Measurements from ENCODE around the gene SMC1B.
A peak's percentile ranks its signal among the peaks of the same experiment; 100 is the strongest.
"Not testable (repeated sequence)": the region's sequence is repeated elsewhere in the genome, so short reads cannot be mapped to it uniquely, and the experiment has no call there.

SMC1B gene

GRCh38 chr22:45357490-45357889 is 55.9 kb downstream of the SMC1B start:
- Mint-ChIP-seq H3K27ac (no peak overlapping the region), H3K27me3 (no peaks in the 10 kb centered on the region), H3K4me3 (no peak overlapping the region), H3K36me3 (ENCODE audit: low read depth) (no peaks in the 10 kb centered on the region), H3K9me3 (no peaks in the 10 kb centered on the region), H3K4me1 (ENCODE audit: low read depth) (peaks cover 10% of the 10 kb centered on the region)

GRCh38 chr22:45353786-45354185 is 59.6 kb downstream of the SMC1B start:
- Mint-ChIP-seq H3K27ac (no peak overlapping the region), H3K27me3 (no peaks in the 10 kb centered on the region), H3K36me3 (ENCODE audit: low read depth) (no peaks in the 10 kb centered on the region), H3K4me1 (ENCODE audit: low read depth) (peaks cover 10% of the 10 kb centered on the region), H3K9me3 (no peaks in the 10 kb centered on the region), H3K4me3 (no peak overlapping the region)

- not testable (repeated sequence) for H3K27ac Mint-ChIP-seq; H3K4me1 Mint-ChIP-seq (ENCODE audit: low read depth); H3K4me3 Mint-ChIP-seq; H3K9me3 Mint-ChIP-seq; H3K36me3 Mint-ChIP-seq (ENCODE audit: low read depth); H3K27me3 Mint-ChIP-seq
These were observed 60.6 kb downstream of the SMC1B start for GRCh38 chr22:45352757-45353156.

- H3K27me3 Mint-ChIP-seq = no peaks in the 10 kb centered on the region
- peaks cover 9% of the 10 kb centered on the region for H3K4me1 Mint-ChIP-seq (ENCODE audit: low read depth)
- H3K4me3 Mint-ChIP-seq = no peak overlapping the region
- no peaks in the 10 kb centered on the region for H3K36me3 Mint-ChIP-seq (ENCODE audit: low read depth)
- no peaks in the 10 kb centered on the region for H3K9me3 Mint-ChIP-seq
- H3K27ac Mint-ChIP-seq = no peak overlapping the region
These were observed 61.4 kb downstream of the SMC1B start for GRCh38 chr22:45351956-45352355.

- Mint-ChIP-seq H3K9me3 (no peaks in the 10 kb centered on the region), H3K36me3 (ENCODE audit: low read depth) (peaks cover 12% of the 10 kb centered on the region)
These were observed 63.5 kb downstream of the SMC1B start for GRCh38 chr22:45349916-45350315.

DNA sequence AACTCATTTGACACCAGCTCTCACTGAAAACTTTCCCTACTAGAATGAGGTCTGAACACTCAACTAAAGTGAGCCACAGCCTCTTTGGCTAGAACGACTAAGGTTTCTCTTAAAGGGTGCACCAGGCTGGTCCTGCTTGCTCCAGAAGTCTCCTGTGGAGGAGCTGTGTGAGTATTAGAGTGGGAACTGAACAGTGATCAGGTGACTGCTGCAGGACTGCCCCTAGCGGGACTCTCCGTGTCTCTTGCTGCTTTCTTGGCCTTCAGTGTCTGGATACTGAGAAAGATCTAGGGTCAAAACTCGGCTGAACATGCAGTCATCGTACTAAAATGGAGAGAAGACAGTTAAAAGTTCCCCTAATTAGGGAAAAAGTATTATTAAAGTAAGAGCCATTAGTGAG is 69.1 kb downstream of the SMC1B start:
- Mint-ChIP-seq H3K27ac (peak overlapping the region; percentile 14), H3K27me3 (no peaks in the 10 kb centered on the region), H3K9me3 (no peaks in the 10 kb centered on the region), H3K4me3 (no peak overlapping the region), H3K36me3 (ENCODE audit: low read depth) (peaks cover 40% of the 10 kb centered on the region), H3K4me1 (ENCODE audit: low read depth) (peaks cover 24% of the 10 kb centered on the region)

More at GRCh38 chr22:45349916-45350315, 63.5 kb downstream of the SMC1B start:
- H3K4me3 Mint-ChIP-seq = no peak overlapping the region
- H3K27ac Mint-ChIP-seq = no peak overlapping the region
- no peaks in the 10 kb centered on the region for H3K27me3 Mint-ChIP-seq
- peaks cover 8% of the 10 kb centered on the region for H3K4me1 Mint-ChIP-seq (ENCODE audit: low read depth)

DNA sequence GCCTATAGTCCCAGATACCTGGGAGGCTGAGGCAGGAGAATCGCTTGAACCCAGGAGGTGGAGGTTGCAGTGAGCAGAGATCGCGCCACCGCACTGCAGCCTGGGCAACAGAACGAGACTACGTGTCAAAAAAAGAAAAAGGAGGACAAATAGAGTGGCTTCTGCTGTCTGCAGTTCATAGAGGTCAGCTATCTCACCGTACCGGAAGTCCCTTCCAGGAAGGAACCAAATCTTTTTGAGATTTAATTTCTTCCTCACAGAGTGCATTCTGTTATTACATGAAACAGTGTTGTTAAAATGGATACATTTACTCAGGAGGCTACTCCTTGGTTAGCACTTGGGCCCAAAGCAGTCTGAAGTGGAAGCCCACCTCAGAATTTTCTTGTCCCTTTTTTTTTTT is 70.3 kb downstream of the SMC1B start:
- Mint-ChIP-seq H3K27me3 (no peaks in the 10 kb centered on the region), H3K4me1 (ENCODE audit: low read depth) (peaks cover 24% of the 10 kb centered on the region), H3K4me3 (no peak overlapping the region), H3K27ac (no peak overlapping the region), H3K9me3 (no peaks in the 10 kb centered on the region), H3K36me3 (ENCODE audit: low read depth) (peaks cover 43% of the 10 kb centered on the region)

DNA sequence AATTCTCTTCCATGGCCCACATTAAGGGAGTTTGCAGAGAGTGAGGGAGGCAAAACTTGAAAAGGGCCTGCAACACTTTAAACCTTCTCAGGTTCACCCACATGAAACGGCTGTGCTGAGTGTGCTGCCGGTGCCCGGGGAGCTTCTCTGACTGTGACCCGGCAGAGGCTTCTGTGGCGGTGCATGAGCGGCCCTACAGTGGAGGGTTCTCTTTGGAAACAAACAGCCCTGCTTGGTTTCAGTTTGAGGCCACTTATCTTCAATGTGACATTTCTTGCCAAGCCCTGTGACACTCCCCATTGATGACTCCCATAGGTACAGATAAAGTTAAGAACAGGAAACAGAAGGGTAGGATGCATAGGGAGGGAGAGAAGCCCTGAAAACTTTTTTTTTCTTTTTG is 71.9 kb downstream of the SMC1B start:
- Mint-ChIP-seq H3K27ac (peak overlapping the region; percentile 82), H3K36me3 (ENCODE audit: low read depth) (peaks cover 47% of the 10 kb centered on the region), H3K4me3 (peak overlapping the region; percentile 23), H3K4me1 (ENCODE audit: low read depth) (peaks cover 35% of the 10 kb centered on the region), H3K9me3 (no peaks in the 10 kb centered on the region), H3K27me3 (no peaks in the 10 kb centered on the region)

GRCh38 chr22:45340323-45340722 is 73.1 kb downstream of the SMC1B start:
- H3K27me3 Mint-ChIP-seq = no peaks in the 10 kb centered on the region
- peaks cover 52% of the 10 kb centered on the region for H3K36me3 Mint-ChIP-seq (ENCODE audit: low read depth)
- H3K9me3 Mint-ChIP-seq = no peaks in the 10 kb centered on the region
- peaks cover 39% of the 10 kb centered on the region for H3K4me1 Mint-ChIP-seq (ENCODE audit: low read depth)
- no peak overlapping the region for H3K27ac Mint-ChIP-seq
- H3K4me3 Mint-ChIP-seq = no peak overlapping the region

DNA sequence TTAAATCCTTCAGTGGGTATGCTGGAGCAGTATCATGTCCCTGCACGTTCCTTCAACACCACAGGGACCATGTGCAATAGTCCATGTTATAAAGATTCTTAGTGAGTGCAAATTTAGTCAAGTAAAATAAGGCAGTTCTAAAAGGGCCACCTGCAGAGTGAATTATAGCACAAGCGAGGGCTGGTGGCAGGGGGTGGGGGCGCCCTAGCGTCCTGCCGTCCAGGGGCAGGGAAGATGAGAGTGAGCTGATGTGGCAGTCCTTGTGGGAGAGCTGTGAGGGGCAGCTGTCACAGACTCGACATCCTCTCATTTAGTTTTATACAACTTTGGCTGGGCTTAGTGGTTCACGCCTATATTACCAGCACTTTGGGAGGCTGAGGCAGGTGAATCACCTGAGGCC is 74.6 kb downstream of the SMC1B start:
- Mint-ChIP-seq H3K36me3 (ENCODE audit: low read depth) (peaks cover 52% of the 10 kb centered on the region), H3K4me1 (ENCODE audit: low read depth) (peaks cover 33% of the 10 kb centered on the region), H3K27me3 (no peaks in the 10 kb centered on the region), H3K27ac (no peak overlapping the region), H3K4me3 (no peak overlapping the region), H3K9me3 (no peaks in the 10 kb centered on the region)

DNA sequence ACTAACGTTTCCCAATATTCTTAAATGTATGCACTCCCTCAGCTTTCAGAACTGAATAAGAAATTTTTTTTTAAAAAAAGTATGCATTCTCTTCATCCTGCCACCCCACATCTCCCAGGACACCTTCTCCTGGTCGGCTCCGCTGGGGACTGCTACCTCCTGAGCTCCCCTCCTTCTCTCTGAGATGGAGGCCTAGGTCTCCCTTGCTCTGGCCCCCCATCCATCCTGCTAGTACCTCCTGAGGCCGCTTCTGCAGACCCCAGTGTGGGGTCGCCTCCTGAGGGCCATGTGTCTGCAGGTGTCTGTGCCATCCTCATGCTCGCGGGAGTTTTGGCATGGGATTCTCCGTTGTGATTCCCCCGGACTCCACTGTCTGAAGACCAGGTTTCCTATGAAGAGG is 75.9 kb downstream of the SMC1B start:
- Mint-ChIP-seq H3K27me3 (no peaks in the 10 kb centered on the region), H3K9me3 (no peaks in the 10 kb centered on the region), H3K4me3 (no peak overlapping the region), H3K27ac (peak overlapping the region; percentile 68), H3K36me3 (ENCODE audit: low read depth) (peaks cover 58% of the 10 kb centered on the region), H3K4me1 (ENCODE audit: low read depth) (peaks cover 33% of the 10 kb centered on the region)

GRCh38 chr22:45336971-45337431 is 76.4 kb downstream of the SMC1B start:
- Mint-ChIP-seq H3K27me3 (no peaks in the 10 kb centered on the region), H3K4me1 (ENCODE audit: low read depth) (peaks cover 33% of the 10 kb centered on the region), H3K27ac (peak overlapping the region; percentile 68), H3K9me3 (no peaks in the 10 kb centered on the region), H3K4me3 (no peak overlapping the region), H3K36me3 (ENCODE audit: low read depth) (peaks cover 63% of the 10 kb centered on the region)

DNA sequence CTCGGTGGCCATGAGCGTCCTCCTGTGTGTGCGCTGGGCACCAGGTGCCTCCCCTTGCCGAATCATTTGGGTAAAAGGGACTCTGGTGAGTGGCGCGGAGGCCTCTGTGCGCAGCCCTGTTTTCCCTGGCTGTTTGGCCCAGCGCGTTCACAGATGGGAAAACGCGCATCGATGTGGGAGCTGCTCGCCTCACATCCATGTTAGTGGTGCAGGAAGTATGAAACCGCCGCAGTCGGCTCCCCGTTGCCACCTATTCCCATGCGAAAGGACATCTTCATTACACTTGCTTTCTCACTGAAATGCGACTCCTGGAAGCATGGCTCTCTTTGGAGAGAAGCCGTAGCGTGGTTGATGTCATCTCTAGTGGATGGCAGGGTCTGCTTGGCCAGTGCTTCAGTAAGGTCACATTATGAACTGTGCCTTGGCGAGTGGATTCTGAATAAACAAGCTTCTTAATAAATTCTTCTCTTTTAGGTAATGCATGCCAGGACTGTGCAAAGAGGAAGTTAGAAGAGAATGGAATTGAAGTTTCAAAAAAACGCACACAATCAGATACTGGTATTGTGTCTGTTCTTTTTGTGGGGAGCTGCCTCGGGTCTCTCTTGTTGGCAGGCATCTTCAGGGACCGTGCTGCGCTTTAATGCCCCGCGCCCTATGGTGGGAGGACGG is 77.4 kb downstream of the SMC1B start:
- Mint-ChIP-seq H3K4me3 (no peak overlapping the region), H3K9me3 (no peaks in the 10 kb centered on the region), H3K27me3 (no peaks in the 10 kb centered on the region), H3K27ac (no peak overlapping the region), H3K36me3 (ENCODE audit: low read depth) (peaks cover 58% of the 10 kb centered on the region), H3K4me1 (ENCODE audit: low read depth) (peaks cover 24% of the 10 kb centered on the region)

DNA sequence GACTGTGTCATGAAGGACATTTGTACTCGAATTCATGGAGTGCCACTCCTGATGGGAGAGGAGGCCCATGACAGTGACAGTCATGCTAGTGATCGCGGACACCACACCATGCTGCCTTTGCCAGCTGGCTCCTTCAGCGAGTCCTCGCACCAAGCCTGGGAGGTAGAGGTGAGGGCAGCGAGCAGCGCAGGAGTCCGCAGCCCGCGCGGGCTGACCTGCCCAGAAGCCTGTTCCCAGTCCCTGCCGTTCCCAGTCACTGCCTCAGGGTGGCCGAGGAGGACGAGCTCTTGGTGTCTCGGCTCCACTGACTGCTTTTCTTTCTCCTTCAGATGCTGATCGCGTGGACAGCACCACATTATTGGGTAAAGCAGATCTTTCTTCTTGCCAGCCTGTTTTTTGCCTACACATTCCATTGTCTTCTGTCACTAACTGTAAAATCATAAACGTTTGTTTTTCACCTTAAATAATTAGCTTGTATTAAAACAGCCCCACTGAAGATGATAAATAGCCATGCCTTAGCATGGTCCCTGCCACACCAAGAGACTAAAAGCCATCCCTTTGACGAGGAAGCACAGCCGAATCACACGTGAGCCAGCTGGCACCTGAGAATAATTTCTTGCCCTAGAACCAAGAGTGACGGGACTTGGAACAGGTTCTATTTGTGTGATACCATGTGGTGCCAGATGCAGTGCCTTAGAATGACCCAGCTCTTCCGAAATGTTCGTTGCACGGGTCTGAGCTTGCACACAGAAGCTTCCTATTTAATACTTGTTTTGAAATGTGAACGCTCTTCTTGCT is 78.2 kb downstream of the SMC1B start:
- Mint-ChIP-seq H3K27me3 (no peaks in the 10 kb centered on the region), H3K4me1 (ENCODE audit: low read depth) (peaks cover 17% of the 10 kb centered on the region), H3K36me3 (ENCODE audit: low read depth) (peaks cover 53% of the 10 kb centered on the region), H3K4me3 (no peak overlapping the region), H3K9me3 (no peaks in the 10 kb centered on the region), H3K27ac (no peak overlapping the region)

- Mint-ChIP-seq H3K4me1 (ENCODE audit: low read depth) (peaks cover 15% of the 10 kb centered on the region), H3K27ac (no peak overlapping the region), H3K4me3 (no peak overlapping the region), H3K9me3 (no peaks in the 10 kb centered on the region), H3K27me3 (no peaks in the 10 kb centered on the region), H3K36me3 (ENCODE audit: low read depth) (peaks cover 48% of the 10 kb centered on the region)
These were observed 78.9 kb downstream of the SMC1B start for GRCh38 chr22:45334528-45334927.

All from stimulated activated naive CD8-positive, alpha-beta T cell treated with anti-CD3 and anti-CD28 coated beads, Interleukin-15, Interleukin-2, amounts not matched to agents 100 ng/mL and 50 ng/mL, for 24 hours (primary cell).